Medulla oblongata (tissue), 1 donor: Measurements from ENCODE around the gene NKAIN4.

ENCODE experiments used
- DNase-seq: peaks from one replicate; pipeline ENCODE4 v3.0.0-alpha.2; 2015; ENCODE audit errors: extremely low spot score

NKAIN4 gene

GRCh38 chr20:63194797-63195173 is 59.5 kb downstream of the NKAIN4 start:
- no peak for DNase-seq

GRCh38 chr20:63194007-63194796 is 60.1 kb downstream of the NKAIN4 start:
- DNase-seq: no peak

GRCh38 chr20:63192721-63193120 is 61.5 kb downstream of the NKAIN4 start:
- no peak for DNase-seq

GRCh38 chr20:63191400-63191799 is 62.9 kb downstream of the NKAIN4 start:
- DNase-seq: no peak

GRCh38 chr20:63190828-63191227 is 63.4 kb downstream of the NKAIN4 start:
- DNase-seq: no peak
